Astrocyte (in vitro differentiated cells and primary cell): ENCODE data around the gene STRBP.

Experiments used
- CTCF ChIP-seq: IDR thresholded peaks from 2 replicates; pipeline ENCODE4 v1.5.1; 2011; ENCODE audit warnings: low read depth, mild to moderate bottlenecking, inconsistent platforms, low read length, moderate library complexity; ENCODE audit not compliant: insufficient read depth
- EZH2 ChIP-seq: IDR thresholded peaks from 2 replicates; pipeline ENCODE4 v1.6.1; 2012; ENCODE audit warnings: mild to moderate bottlenecking, low read length, inconsistent platforms; ENCODE audit not compliant: insufficient read depth

- TF ChIP-seq EZH2 (no peak), CTCF (no peak)
These were observed 152.3 kb downstream of the STRBP start for GRCh38 chr9:123116036-123116435.
